GM12872 (cell line): ENCODE data around the gene SHISAL1.

Source experiments
- CTCF ChIP-seq: IDR thresholded peaks from 3 replicates; pipeline ENCODE4 v1.5.1; 2011; ENCODE audit warnings: low read depth, mild to moderate bottlenecking, low read length, moderate library complexity; ENCODE audit not compliant: insufficient read depth

The SHISAL1 gene

GRCh38 chr22:44214187-44214586 is 98.6 kb downstream of the SHISAL1 start:
- no peak for TF ChIP-seq CTCF

- no peak for TF ChIP-seq CTCF
These were observed 99.2 kb downstream of the SHISAL1 start for GRCh38 chr22:44213489-44214043.

- no peak for TF ChIP-seq CTCF
These were observed 99.8 kb downstream of the SHISAL1 start for GRCh38 chr22:44212936-44213335.

- no peak for TF ChIP-seq CTCF
These were observed 100.5 kb downstream of the SHISAL1 start for GRCh38 chr22:44211946-44212930.

- no peak for TF ChIP-seq CTCF
These were observed 101.3 kb downstream of the SHISAL1 start for GRCh38 chr22:44211256-44211945.

- no peak for TF ChIP-seq CTCF
These were observed 102.0 kb downstream of the SHISAL1 start for GRCh38 chr22:44210722-44211121.

- no peak for TF ChIP-seq CTCF
These were observed 103.4 kb downstream of the SHISAL1 start for GRCh38 chr22:44209343-44209742.
